NT2/D1 (cell line): ENCODE measurements around the gene RPS6KA4.

Experiments
- DNase-seq: peaks from one replicate; pipeline ENCODE4 v3.0.0-alpha.2; 2011; ENCODE audit warnings: low read depth, low spot score
- H3K27me3 ChIP-seq: 2 replicates; pipeline ENCODE4 v1.6.0; 2011; ENCODE audit warnings: mild to moderate bottlenecking; ENCODE audit not compliant: insufficient read length, insufficient read depth
- H3K36me3 ChIP-seq: 2 replicates; pipeline ENCODE4 v1.6.1; 2011; ENCODE audit warnings: mild to moderate bottlenecking, low read length, mixed read lengths; ENCODE audit not compliant: insufficient read depth, insufficient read length
- H3K4me1 ChIP-seq: 2 replicates; pipeline ENCODE4 v1.5.1; 2011; ENCODE audit not compliant: insufficient read depth, insufficient read length
- H3K4me3 ChIP-seq: 2 replicates; pipeline ENCODE4 v1.5.1; 2011; ENCODE audit warnings: low read depth; ENCODE audit not compliant: insufficient read length
- H3K9ac ChIP-seq: 2 replicates; pipeline ENCODE4 v1.6.0; 2011; ENCODE audit warnings: low read depth; ENCODE audit not compliant: insufficient read length
- H3K9me3 ChIP-seq: 2 replicates; pipeline ENCODE4 v1.5.1; 2011; ENCODE audit warnings: mild to moderate bottlenecking, low read length; ENCODE audit not compliant: insufficient read depth
- SUZ12 ChIP-seq: IDR thresholded peaks from 2 replicates; pipeline ENCODE4 v1.6.1; 2011; ENCODE audit not compliant: insufficient read length, insufficient read depth; ENCODE audit errors: extremely low read depth
- YY1 ChIP-seq: IDR thresholded peaks from 2 replicates; pipeline ENCODE4 v1.6.1; 2011; ENCODE audit not compliant: insufficient read length, insufficient read depth
- ZNF274 ChIP-seq: IDR thresholded peaks from 2 replicates; pipeline ENCODE4 v1.6.1; 2011; ENCODE audit warnings: mild to moderate bottlenecking, low read depth, low read length

Gene RPS6KA4

DNA sequence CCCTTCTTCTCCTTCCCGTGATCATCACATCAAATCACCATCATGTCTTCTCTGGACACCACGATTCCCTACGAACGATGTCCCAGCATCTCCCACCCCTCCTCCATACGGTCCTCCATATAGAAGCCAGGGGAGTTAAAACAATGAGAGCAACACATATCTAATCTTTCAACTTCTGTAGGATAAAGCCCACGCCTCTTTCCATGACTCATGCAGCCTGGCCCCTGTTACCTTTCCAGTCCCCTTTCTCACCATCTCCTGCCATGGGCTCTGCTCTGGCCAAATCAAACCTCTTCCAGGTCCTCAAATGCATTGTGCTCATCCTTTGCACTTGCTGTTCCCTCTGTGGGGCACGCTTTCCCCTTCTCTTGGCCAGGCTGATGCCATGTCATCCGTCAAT is 23.6 kb downstream of the RPS6KA4 start:
- Histone ChIP-seq H3K9ac (no peak overlapping the region), H3K4me1 (peaks cover 10% of the 10 kb centered on the region), H3K27me3 (no peaks in the 10 kb centered on the region), H3K4me3 (no peak overlapping the region), H3K9me3 (no peaks in the 10 kb centered on the region), H3K36me3 (no peaks in the 10 kb centered on the region)
- TF ChIP-seq SUZ12 = no peak
- TF ChIP-seq ZNF274 = no peak
- TF ChIP-seq YY1 = no peak
- no peak for DNase-seq

DNA sequence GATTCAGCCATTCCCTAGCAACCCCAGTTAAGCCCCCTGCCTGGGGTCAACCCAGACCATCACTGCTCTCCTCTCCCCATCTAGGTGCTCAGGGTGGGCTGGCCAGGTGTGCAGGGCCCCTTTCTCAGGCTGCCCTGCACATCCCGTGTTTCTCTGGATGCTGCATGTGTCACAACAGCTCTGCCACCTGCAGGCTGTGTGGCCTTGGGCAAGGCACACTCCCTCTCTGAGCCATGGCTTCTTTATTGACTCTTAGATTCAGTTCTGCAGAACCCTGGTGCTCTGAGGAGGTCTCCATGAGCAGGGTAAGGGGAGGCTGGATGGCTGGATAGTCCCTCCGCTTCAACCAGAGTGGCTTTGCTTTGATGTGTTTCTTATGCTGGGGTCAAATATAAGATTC is 24.6 kb downstream of the RPS6KA4 start:
- TF ChIP-seq YY1 (no peak), ZNF274 (no peak), SUZ12 (no peak)
- no peaks in the 10 kb centered on the region for H3K27me3 ChIP-seq
- H3K4me1 ChIP-seq = peaks cover 10% of the 10 kb centered on the region
- no peak overlapping the region for H3K4me3 ChIP-seq
- H3K9me3 ChIP-seq = no peaks in the 10 kb centered on the region
- no peak overlapping the region for H3K9ac ChIP-seq
- H3K36me3 ChIP-seq = no peaks in the 10 kb centered on the region
- DNase-seq = no peak

GRCh38 chr11:64384028-64384737 is 25.2 kb downstream of the RPS6KA4 start:
- Histone ChIP-seq H3K9ac (no peak overlapping the region), H3K4me1 (peaks cover 10% of the 10 kb centered on the region), H3K9me3 (no peaks in the 10 kb centered on the region), H3K27me3 (no peaks in the 10 kb centered on the region), H3K4me3 (no peak overlapping the region), H3K36me3 (no peaks in the 10 kb centered on the region)
- DNase-seq = no peak
- no peak for TF ChIP-seq YY1
- no peak for TF ChIP-seq SUZ12
- TF ChIP-seq ZNF274 = no peak

GRCh38 chr11:64384981-64385944 is 26.3 kb downstream of the RPS6KA4 start:
- H3K4me3 ChIP-seq = no peak overlapping the region
- no peak for DNase-seq
- H3K9ac ChIP-seq = no peak overlapping the region

DNA sequence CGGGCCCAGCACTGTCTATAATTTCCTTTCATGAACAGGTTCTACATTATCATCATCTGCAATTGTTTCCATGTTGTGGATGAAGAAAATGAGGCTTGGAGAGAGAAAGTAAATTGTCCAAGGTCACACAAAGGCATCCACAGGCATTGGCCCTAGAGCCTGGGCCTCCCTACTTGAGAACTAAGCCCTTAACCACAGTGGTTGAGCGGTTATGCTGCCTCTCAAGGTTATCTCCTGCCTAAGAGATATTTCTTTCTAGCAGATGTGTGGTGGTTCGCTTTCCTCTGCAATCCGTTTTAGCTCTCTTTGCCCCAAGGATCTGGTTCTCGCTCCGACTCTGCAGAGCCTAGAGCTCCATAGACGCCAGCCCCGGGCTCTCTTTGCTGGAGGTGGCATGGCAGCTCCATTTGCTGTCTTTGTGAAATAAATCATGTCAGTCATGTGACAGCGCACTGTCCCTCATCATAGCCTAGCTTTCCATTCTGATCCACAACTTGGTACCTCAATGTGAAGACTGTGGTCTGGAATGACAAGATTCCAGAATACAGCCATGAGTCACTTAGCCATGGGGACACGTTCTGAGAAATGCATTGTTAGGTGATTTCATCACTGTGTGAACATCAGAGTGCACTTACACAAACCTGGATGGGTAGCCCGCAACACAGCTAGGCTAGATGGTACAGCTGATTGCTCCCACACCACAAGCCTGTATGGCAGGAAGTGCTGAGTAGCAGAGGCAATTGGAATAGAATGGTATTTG is 27.2 kb downstream of the RPS6KA4 start:
- no peaks in the 10 kb centered on the region for H3K36me3 ChIP-seq

More at GRCh38 chr11:64384981-64385944, 26.3 kb downstream of the RPS6KA4 start:
- Histone ChIP-seq H3K36me3 (no peaks in the 10 kb centered on the region), H3K27me3 (no peaks in the 10 kb centered on the region), H3K9me3 (no peaks in the 10 kb centered on the region), H3K4me1 (peaks cover 4% of the 10 kb centered on the region)
- no peak for TF ChIP-seq ZNF274
- TF ChIP-seq SUZ12 = no peak
- TF ChIP-seq YY1 = no peak

DNA sequence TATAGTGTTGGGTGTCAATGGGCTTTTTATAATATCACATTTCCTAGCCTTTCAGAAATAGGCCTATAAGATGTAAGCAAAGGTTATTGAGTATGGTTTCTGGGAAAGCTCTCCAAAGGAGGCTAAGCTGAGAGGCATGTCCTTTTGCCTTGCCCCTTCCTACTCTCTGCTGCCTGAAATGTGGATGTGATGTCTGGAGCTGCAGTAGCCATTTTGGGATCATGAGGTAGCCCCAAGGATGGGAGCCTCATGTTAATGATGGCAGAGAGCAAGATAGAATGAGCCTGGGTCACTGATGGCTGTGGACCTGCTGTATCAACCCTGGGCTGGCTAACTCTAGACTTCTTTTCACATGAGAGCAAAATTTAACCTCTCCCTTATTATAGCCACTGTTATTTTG is 29.0 kb downstream of the RPS6KA4 start:
- peaks cover 6% of the 10 kb centered on the region for H3K4me1 ChIP-seq
- DNase-seq = no peak
- H3K4me3 ChIP-seq = no peak overlapping the region
- H3K9ac ChIP-seq = no peak overlapping the region
- H3K36me3 ChIP-seq = no peaks in the 10 kb centered on the region
- H3K9me3 ChIP-seq = no peaks in the 10 kb centered on the region
- no peaks in the 10 kb centered on the region for H3K27me3 ChIP-seq
- TF ChIP-seq YY1 (no peak), SUZ12 (no peak), ZNF274 (no peak)

More for the DNA sequence above, 27.2 kb downstream of the RPS6KA4 start:
- Histone ChIP-seq H3K4me3 (no peak overlapping the region), H3K9me3 (no peaks in the 10 kb centered on the region), H3K27me3 (no peaks in the 10 kb centered on the region), H3K9ac (no peak overlapping the region), H3K4me1 (peaks cover 3% of the 10 kb centered on the region)
- TF ChIP-seq YY1 (no peak), SUZ12 (no peak), ZNF274 (no peak)
- no peak for DNase-seq
